Caki2 (cell line): Measurements from ENCODE around the gene ATP2A3. TPM values are rescaled to one million over a fixed set of nuclear protein-coding genes. Genes with fewer than 3 reads are reported as not detected.
A peak's percentile ranks its signal among the peaks of the same experiment; 100 is the strongest.
"Not testable (repeated sequence)": the region's sequence is repeated elsewhere in the genome, so short reads cannot be mapped to it uniquely, and the experiment has no call there.

Experiments
- DNase-seq: peaks from one replicate; pipeline ENCODE4 v3.0.0-alpha.2; 2015; ENCODE audit warnings: low read depth
- in situ Hi-C: cut with HindIII; loops from 2 replicates; pipeline ENCODE4 v1.10.0; 2016; ENCODE audit warnings: low sequenced_read_pairs, low pct_unique_long_range_greater_than_20kb, mixed read lengths
- total RNA-seq: library from RNA; depleted of rRNA; stranded (reverse); fragments of >200 nt; shearing (Covaris generic); gene quantifications from 2 replicates; pipeline ENCODE4 v1.2.3, GENCODE V29; 2014; ENCODE audit warnings: low replicate concordance

Gene ATP2A3
- total RNA-seq, 1 experiment from 2014 or later: 7.7 TPM

GRCh38 chr17:3962217-3962964 is 1.8 kb downstream of the ATP2A3 start:
- in situ Hi-C loops: no loop called here
- no peak for DNase-seq

GRCh38 chr17:3961564-3962047 is 2.6 kb downstream of the ATP2A3 start:
- no peak for DNase-seq
- in situ Hi-C loops: no loop called here

GRCh38 chr17:3960764-3961163 is 3.5 kb downstream of the ATP2A3 start:
- DNase-seq: no peak
- in situ Hi-C loops: no loop called here

GRCh38 chr17:3959921-3960601 is 4.2 kb downstream of the ATP2A3 start:
- no peak for DNase-seq
- in situ Hi-C loops: no loop called here

GRCh38 chr17:3959295-3959899 is 4.8 kb downstream of the ATP2A3 start:
- DNase-seq: peak; percentile 40
- in situ Hi-C loops: no loop called here

- in situ Hi-C loops: no loop called here
- DNase-seq: no peak
These were observed 6.3 kb downstream of the ATP2A3 start for GRCh38 chr17:3957735-3958599.

GRCh38 chr17:3956983-3957382 is 7.3 kb downstream of the ATP2A3 start:
- DNase-seq: no peak
- in situ Hi-C loops: no loop called here

GRCh38 chr17:3956327-3956957 is 7.8 kb downstream of the ATP2A3 start:
- in situ Hi-C loops: no loop called here
- no peak for DNase-seq

GRCh38 chr17:3955673-3955988 is 8.6 kb downstream of the ATP2A3 start:
- no peak for DNase-seq
- in situ Hi-C loops: no loop called here

- DNase-seq: no peak
- in situ Hi-C loops: no loop called here
These were observed 9.1 kb downstream of the ATP2A3 start for GRCh38 chr17:3954976-3955672.

GRCh38 chr17:3954086-3954485 is 10.2 kb downstream of the ATP2A3 start:
- DNase-seq: no peak
- in situ Hi-C loops: no loop called here

GRCh38 chr17:3953542-3953941 is 10.7 kb downstream of the ATP2A3 start:
- no peak for DNase-seq
- in situ Hi-C loops: no loop called here

- DNase-seq: no peak
- in situ Hi-C loops: no loop called here
These were observed 12.1 kb downstream of the ATP2A3 start for GRCh38 chr17:3952186-3952585.

GRCh38 chr17:3951420-3951819 is 12.8 kb downstream of the ATP2A3 start:
- DNase-seq: no peak
- in situ Hi-C loops: no loop called here

- DNase-seq: no peak
- in situ Hi-C loops: no loop called here
These were observed 13.2 kb downstream of the ATP2A3 start for GRCh38 chr17:3951003-3951402.

- in situ Hi-C loops: no loop called here
- no peak for DNase-seq
These were observed 13.7 kb downstream of the ATP2A3 start for GRCh38 chr17:3950584-3950983.

GRCh38 chr17:3949418-3949817 is 14.8 kb downstream of the ATP2A3 start:
- in situ Hi-C loops: no loop called here
- no peak for DNase-seq

- in situ Hi-C loops, DNase-seq: not testable (repeated sequence)
These were observed 15.7 kb downstream of the ATP2A3 start for GRCh38 chr17:3948551-3948950.
